Neuronal stem cell (in vitro differentiated cells): Measurements from ENCODE around the gene ERVFRD-1.

Source experiments
- DNase-seq: peaks from one replicate; pipeline ENCODE4 v3.0.0-alpha.2; 2013; ENCODE audit warnings: low spot score
- H2AFZ ChIP-seq: one replicate; pipeline ENCODE4 v1.6.1; 2013; ENCODE audit warnings: mild to moderate bottlenecking, low read length, inconsistent platforms
- H2AK5ac ChIP-seq: 2 replicates; pipeline ENCODE4 v1.6.1; 2013; ENCODE audit warnings: low read depth, mild to moderate bottlenecking, inconsistent platforms, low read length, moderate library complexity, mixed read lengths
- H2BK120ac ChIP-seq: 2 replicates; pipeline ENCODE4 v1.6.1; 2013; ENCODE audit warnings: low read depth, mild to moderate bottlenecking, inconsistent platforms, low read length, moderate library complexity, mixed read lengths
- H2BK12ac ChIP-seq: one replicate; pipeline ENCODE4 v1.6.1; 2013; ENCODE audit warnings: low read length, inconsistent platforms
- H2BK15ac ChIP-seq: 2 replicates; pipeline ENCODE4 v1.6.1; 2013; ENCODE audit warnings: mild to moderate bottlenecking, low read length, inconsistent platforms, mixed read lengths
- H2BK5ac ChIP-seq: one replicate; pipeline ENCODE4 v1.6.1; 2013; ENCODE audit warnings: inconsistent platforms, mild to moderate bottlenecking, low read length, moderate library complexity
- H3K14ac ChIP-seq: one replicate; pipeline ENCODE4 v1.6.1; 2013; ENCODE audit warnings: low read length, inconsistent platforms
- H3K18ac ChIP-seq: 2 replicates; pipeline ENCODE4 v1.6.1; 2013; ENCODE audit warnings: low read length, inconsistent platforms
- H3K23ac ChIP-seq: 2 replicates; pipeline ENCODE4 v1.6.1; 2013; ENCODE audit warnings: low read depth, mild to moderate bottlenecking, mixed read lengths, low read length, inconsistent platforms; ENCODE audit not compliant: poor library complexity
- H3K27ac ChIP-seq: replicated peaks from 3 replicates; pipeline ENCODE4 v1.5.1; 2013; ENCODE audit warnings: low read length, inconsistent platforms
- H3K27me3 ChIP-seq, 3 experiments: 2 replicates each; pipeline ENCODE4 v1.6.1; 2013; ENCODE audit warnings: low read length in 3 of 3, mild to moderate bottlenecking in 2 of 3, inconsistent platforms in 1 of 3, low read depth in 1 of 3, mixed read lengths in 1 of 3, moderate library complexity in 1 of 3; ENCODE audit not compliant: control insufficient read depth in 3 of 3, insufficient read depth in 3 of 3
- H3K36me3 ChIP-seq, 2 donors: replicated peaks in 1 of 2; 2 replicates each; pipeline ENCODE4 v1.6.1; 2013; ENCODE audit warnings: low read length in 2 of 2; ENCODE audit not compliant: control insufficient read depth in 2 of 2, insufficient read depth in 2 of 2
- H3K4ac ChIP-seq: 2 replicates; pipeline ENCODE4 v1.6.1; 2013; ENCODE audit warnings: inconsistent platforms, mild to moderate bottlenecking, low read length, moderate library complexity
- H3K4me1 ChIP-seq, 2 donors: 1 replicate in 1 of 2; 2 replicates in 1 of 2; pipeline ENCODE4 v1.6.1; 2013; ENCODE audit warnings: low read length in 2 of 2, low read depth in 1 of 2; ENCODE audit not compliant: control insufficient read depth in 2 of 2, insufficient read depth in 1 of 2
- H3K4me2 ChIP-seq: one replicate; pipeline ENCODE4 v1.6.1; 2013; ENCODE audit warnings: mild to moderate bottlenecking, low read length, inconsistent platforms; ENCODE audit not compliant: insufficient read depth, poor library complexity, severe bottlenecking
- H3K4me3 ChIP-seq, 2 donors: 2 replicates each; pipeline ENCODE4 v1.5.1; 2013; ENCODE audit warnings: low read length in 2 of 2, mild to moderate bottlenecking in 2 of 2, inconsistent platforms in 1 of 2, moderate library complexity in 1 of 2
- H3K79me1 ChIP-seq: one replicate; pipeline ENCODE4 v1.6.1; 2013; ENCODE audit warnings: low read depth, mild to moderate bottlenecking, inconsistent platforms, low read length, moderate library complexity
- H3K9ac ChIP-seq: one replicate; pipeline ENCODE4 v1.6.1; 2013; ENCODE audit warnings: mild to moderate bottlenecking, low read depth, low read length, inconsistent platforms; ENCODE audit not compliant: poor library complexity
- H3K9me3 ChIP-seq, 2 donors: replicated peaks in 1 of 2; 2 replicates each; pipeline versions ENCODE3 to v1.6.1; 2013; ENCODE audit warnings: low read length in 2 of 2, mild to moderate bottlenecking in 2 of 2, inconsistent platforms in 1 of 2, low read depth in 1 of 2, mixed read lengths in 1 of 2, moderate library complexity in 1 of 2; ENCODE audit not compliant: control insufficient read depth in 2 of 2, insufficient read depth in 1 of 2
- H4K8ac ChIP-seq: one replicate; pipeline ENCODE4 v1.6.1; 2013; ENCODE audit warnings: low read depth, mild to moderate bottlenecking, inconsistent platforms, low read length, moderate library complexity
- H4K91ac ChIP-seq: one replicate; pipeline ENCODE4 v1.6.1; 2013; ENCODE audit warnings: low read length, low read depth, mild to moderate bottlenecking, inconsistent platforms; ENCODE audit not compliant: poor library complexity
- WGBS, 2 donors: extraction: QIAGEN DNeasy Blood & Tissue Kit; methylation state at CpG; one replicate each; pipeline ENCODE4 v1.1.7; 2013; ENCODE audit warnings: missing lambda C conversion rate in 2 of 2, mixed read lengths in 1 of 2; ENCODE audit not compliant: insufficient read length in 2 of 2, insufficient replicate concordance in 1 of 2; ENCODE audit errors: extremely low coverage in 2 of 2; 5-methylcytosine and 5-hydroxymethylcytosine counted together

The ERVFRD-1 gene

DNA sequence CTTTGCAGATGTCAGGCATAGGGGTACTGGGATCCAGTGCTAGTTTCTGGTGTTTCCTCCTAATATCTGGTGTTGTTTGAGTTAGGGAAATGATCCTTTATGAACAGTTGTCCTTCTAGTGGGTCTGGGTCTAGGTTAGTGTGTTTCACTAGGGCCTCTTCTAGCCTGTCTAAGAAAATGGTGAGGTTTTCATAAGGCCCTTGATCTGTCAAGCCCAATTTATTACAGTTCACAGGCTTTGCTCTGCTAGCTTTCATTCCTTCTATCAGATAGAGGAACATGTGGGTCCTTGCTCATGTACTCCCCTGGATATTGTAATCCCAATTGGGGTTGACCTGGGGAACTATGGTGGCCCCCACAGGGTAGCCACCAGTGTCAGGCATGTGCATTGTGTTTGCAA is 2.8 kb downstream of the ERVFRD-1 start:
- Histone ChIP-seq H3K9me3 (no peaks in the 10 kb centered on the region), H3K23ac (no peak overlapping the region), H3K27ac (no peak overlapping the region), H3K9ac (no peak overlapping the region), H2BK12ac (no peak overlapping the region), H4K8ac (no peak overlapping the region), H3K79me1 (peaks cover 3% of the 10 kb centered on the region), H2BK15ac (no peak overlapping the region), H3K4ac (no peak overlapping the region), H2AFZ (no peak overlapping the region), H3K18ac (no peak overlapping the region), H2BK5ac (no peak overlapping the region), H4K91ac (no peak overlapping the region), H3K36me3 (no peaks in the 10 kb centered on the region), H3K4me1 (no peaks in the 10 kb centered on the region), H2BK120ac (no peak overlapping the region), H3K14ac (no peak overlapping the region), H3K4me3 (no peak overlapping the region), H2AK5ac (no peak overlapping the region), H3K4me2 (no peak overlapping the region), H3K27me3 (no peaks in the 10 kb centered on the region)
- DNase-seq: no peak

DNA sequence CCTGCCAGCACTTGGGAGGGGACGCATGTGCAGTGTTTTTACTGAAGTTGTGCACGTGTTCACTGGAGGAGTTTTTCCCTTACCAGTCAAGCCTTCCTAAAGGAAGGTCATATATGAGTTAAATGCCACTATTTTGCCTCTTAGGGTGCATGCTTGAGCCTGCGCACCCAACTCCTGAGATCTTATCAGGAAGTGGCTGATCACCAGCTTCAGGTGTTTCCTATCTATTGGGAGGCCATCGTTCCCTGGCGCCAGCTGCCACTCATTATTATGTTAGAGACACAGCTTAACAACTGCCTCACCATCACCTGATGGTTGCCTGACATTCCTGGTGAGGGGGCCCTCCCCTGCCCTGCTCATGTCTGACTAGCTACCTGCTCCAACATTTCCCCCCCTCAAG is 8.5 kb downstream of the ERVFRD-1 start:
- Histone ChIP-seq H4K8ac (no peak overlapping the region), H2BK12ac (no peak overlapping the region), H3K79me1 (no peaks in the 10 kb centered on the region), H3K36me3 (peaks cover 0 to 8% of the 10 kb centered on the region in 2 donors), H2AK5ac (no peak overlapping the region), H2BK15ac (no peak overlapping the region), H3K4me1 (no peaks in the 10 kb centered on the region), H3K14ac (no peak overlapping the region), H3K23ac (no peak overlapping the region), H3K27me3 (no peaks in the 10 kb centered on the region), H3K4me2 (no peak overlapping the region), H4K91ac (no peak overlapping the region), H2BK120ac (no peak overlapping the region), H3K4me3 (no peak overlapping the region), H3K18ac (no peak overlapping the region), H3K9ac (no peak overlapping the region), H3K4ac (no peak overlapping the region), H3K27ac (no peak overlapping the region), H2BK5ac (no peak overlapping the region), H3K9me3 (peaks cover 2 to 25% of the 10 kb centered on the region in 2 donors), H2AFZ (no peak overlapping the region)
- DNase-seq: no peak
- no CpG with 5 or more reads among the region's 5 CpGs for WGBS, 2 donors

DNA sequence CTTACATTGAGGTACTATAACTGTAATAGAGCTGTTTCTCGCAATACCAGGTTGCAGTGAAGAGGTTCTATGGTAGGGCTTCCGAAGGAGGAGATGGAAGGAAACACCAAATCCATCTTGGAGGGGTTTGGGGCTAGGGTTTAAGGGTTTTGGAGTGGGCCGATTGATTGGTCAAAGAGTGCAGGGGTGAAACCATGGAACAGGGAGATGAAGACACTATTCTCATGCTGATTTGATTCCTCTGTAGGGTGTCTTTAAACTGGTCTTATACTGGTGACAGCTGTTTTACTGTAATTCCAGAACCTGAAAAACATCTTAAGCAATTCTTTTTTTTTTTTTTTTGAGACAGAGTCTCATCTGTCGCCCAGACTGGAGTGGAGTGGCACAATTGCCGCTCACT is 10.1 kb downstream of the ERVFRD-1 start:
- no peak overlapping the region for H2AFZ ChIP-seq
- H4K8ac ChIP-seq: no peak overlapping the region
- DNase-seq: no peak
- H3K79me1 ChIP-seq: no peaks in the 10 kb centered on the region
- no peak overlapping the region for H2BK120ac ChIP-seq
- H3K4me1 ChIP-seq: no peaks in the 10 kb centered on the region
- no peak overlapping the region for H2BK5ac ChIP-seq
- peaks cover 0 to 11% of the 10 kb centered on the region in 2 donors for H3K36me3 ChIP-seq
- no peak overlapping the region for H3K4me2 ChIP-seq
- H3K18ac ChIP-seq: no peak overlapping the region
- H2BK12ac ChIP-seq: no peak overlapping the region
- H3K9me3 ChIP-seq: peaks cover 2 to 25% of the 10 kb centered on the region in 2 donors
- H3K9ac ChIP-seq: no peak overlapping the region
- H3K27me3 ChIP-seq: no peaks in the 10 kb centered on the region
- no peak overlapping the region for H3K23ac ChIP-seq
- H2BK15ac ChIP-seq: no peak overlapping the region
- WGBS, 2 donors: no CpG with 5 or more reads among the region's 5 CpGs
- no peak overlapping the region for H3K4ac ChIP-seq
- no peak overlapping the region for H4K91ac ChIP-seq
- no peak overlapping the region for H3K27ac ChIP-seq
- H3K4me3 ChIP-seq: no peak overlapping the region
- H3K14ac ChIP-seq: no peak overlapping the region
- no peak overlapping the region for H2AK5ac ChIP-seq

GRCh38 chr6:11098004-11098403 is 13.5 kb downstream of the ERVFRD-1 start:
- H3K79me1 ChIP-seq: no peaks in the 10 kb centered on the region
- H2AK5ac ChIP-seq: no peak overlapping the region
- H3K9me3 ChIP-seq: peaks cover 2 to 19% of the 10 kb centered on the region in 2 donors
- H3K23ac ChIP-seq: no peak overlapping the region
- H3K36me3 ChIP-seq: peaks cover 0 to 11% of the 10 kb centered on the region in 2 donors
- no peak for DNase-seq
- no peak overlapping the region for H2BK12ac ChIP-seq
- H2AFZ ChIP-seq: no peak overlapping the region
- H3K27me3 ChIP-seq: no peaks in the 10 kb centered on the region
- no peak overlapping the region for H2BK15ac ChIP-seq
- H3K4me2 ChIP-seq: no peak overlapping the region
- H3K9ac ChIP-seq: no peak overlapping the region
- H3K27ac ChIP-seq: no peak overlapping the region
- peaks cover 0 to 2% of the 10 kb centered on the region in 2 donors for H3K4me1 ChIP-seq
- WGBS, 2 donors: no CpG with 5 or more reads among the region's 1 CpG
- no peak overlapping the region for H2BK5ac ChIP-seq
- no peak overlapping the region for H4K91ac ChIP-seq
- H3K18ac ChIP-seq: no peak overlapping the region
- H3K4me3 ChIP-seq: no peak overlapping the region
- H3K14ac ChIP-seq: no peak overlapping the region
- no peak overlapping the region for H4K8ac ChIP-seq
- no peak overlapping the region for H3K4ac ChIP-seq
- no peak overlapping the region for H2BK120ac ChIP-seq
